KMS-11 (cell line): ENCODE data around the gene BTBD9.

Experiments
- H2AFZ ChIP-seq: fragments of 200-600 bp; sonication (generic); 2 replicates; pipeline ENCODE4 v1.6.1; 2016; ENCODE audit warnings: antibody characterized with exemption, mixed run types, low read depth
- H3K27ac ChIP-seq: fragments of 200-600 bp; sonication (generic); 2 replicates; pipeline ENCODE4 v1.6.1; 2016; ENCODE audit warnings: mild to moderate bottlenecking, mixed run types
- H3K27me3 ChIP-seq: fragments of 200-600 bp; sonication (generic); 2 replicates; pipeline ENCODE4 v1.6.1; 2017; ENCODE audit warnings: mild to moderate bottlenecking, low read depth, mixed run types, moderate library complexity; ENCODE audit not compliant: insufficient read depth
- H3K36me3 ChIP-seq: fragments of 200-600 bp; sonication (generic); 2 replicates; pipeline ENCODE4 v1.6.1; 2017; ENCODE audit warnings: mild to moderate bottlenecking, mixed run types; ENCODE audit not compliant: insufficient read depth
- H3K4me1 ChIP-seq: fragments of 200-600 bp; sonication (generic); 2 replicates; pipeline ENCODE4 v1.6.1; 2016; ENCODE audit warnings: mild to moderate bottlenecking, low read depth, mixed run types; ENCODE audit not compliant: poor library complexity, severe bottlenecking
- H3K4me2 ChIP-seq: fragments of 200-600 bp; sonication (generic); 2 replicates; pipeline ENCODE4 v1.7.0; 2016; ENCODE audit warnings: mild to moderate bottlenecking, mixed run types
- H3K4me3 ChIP-seq: fragments of 200-600 bp; sonication (generic); IDR thresholded peaks from 2 replicates; pipeline ENCODE4 v1.6.1; 2017; ENCODE audit warnings: low read depth, low read length, mixed read lengths; ENCODE audit not compliant: insufficient read depth
- H3K79me2 ChIP-seq: fragments of 200-600 bp; sonication (generic); 2 replicates; pipeline ENCODE4 v1.6.1; 2016; ENCODE audit warnings: low read depth, mixed run types; ENCODE audit not compliant: insufficient read depth
- H3K9ac ChIP-seq: fragments of 200-600 bp; sonication (generic); 2 replicates; pipeline ENCODE4 v1.6.1; 2016; ENCODE audit warnings: mild to moderate bottlenecking, mixed run types
- H4K20me1 ChIP-seq: fragments of 200-600 bp; sonication (generic); 2 replicates; pipeline ENCODE4 v1.6.1; 2016; ENCODE audit warnings: mild to moderate bottlenecking, mixed run types; ENCODE audit not compliant: insufficient read depth
- CTCF ChIP-seq: fragments of 200-600 bp; sonication (generic); conservative IDR thresholded peaks from 2 replicates; pipeline ENCODE4 v1.6.1; 2017; ENCODE audit warnings: low read depth, mild to moderate bottlenecking, antibody characterized with exemption, low read length, moderate library complexity, mixed read lengths

BTBD9 gene

DNA sequence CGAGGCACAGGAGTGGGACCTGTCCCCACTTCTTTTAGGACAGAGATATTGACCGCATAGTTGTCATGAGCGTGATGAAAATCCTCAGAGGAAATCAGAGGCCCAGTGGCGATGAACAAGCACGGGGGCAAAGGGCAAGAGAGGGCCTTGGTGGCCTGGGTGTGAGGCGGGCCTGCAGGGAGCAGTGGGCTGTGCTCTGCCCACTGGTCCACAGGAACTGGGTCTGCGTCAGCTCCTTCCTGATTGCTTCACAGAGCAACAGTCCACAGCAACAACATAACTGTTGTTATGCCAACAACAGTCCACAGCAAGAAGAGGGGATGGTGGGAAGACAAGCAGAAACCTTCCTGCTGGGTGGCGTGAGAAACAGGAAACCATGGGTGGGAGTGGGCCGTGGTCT, 484.6 kb downstream of the BTBD9 start:
- no peak overlapping the region for H3K9ac ChIP-seq
- H3K27me3 ChIP-seq, result no peaks in the 10 kb centered on the region
- no peaks in the 10 kb centered on the region for H3K36me3 ChIP-seq
- no peaks in the 10 kb centered on the region for H3K79me2 ChIP-seq
- no peaks in the 10 kb centered on the region for H4K20me1 ChIP-seq
- H3K4me1 ChIP-seq, result no peaks in the 10 kb centered on the region
- H2AFZ ChIP-seq, result no peak overlapping the region
- no peak overlapping the region for H3K4me2 ChIP-seq
- no peak overlapping the region for H3K27ac ChIP-seq
- no peak for TF ChIP-seq CTCF
- no peak overlapping the region for H3K4me3 ChIP-seq

- Histone ChIP-seq H3K9ac (no peak overlapping the region), H3K4me2 (no peak overlapping the region), H3K27ac (no peak overlapping the region), H2AFZ (no peak overlapping the region), H4K20me1 (no peaks in the 10 kb centered on the region), H3K27me3 (no peaks in the 10 kb centered on the region), H3K36me3 (no peaks in the 10 kb centered on the region), H3K4me3 (no peak overlapping the region), H3K79me2 (no peaks in the 10 kb centered on the region), H3K4me1 (no peaks in the 10 kb centered on the region)
- no peak for TF ChIP-seq CTCF
Measured at GRCh38 chr6:38154731-38155130, 485.0 kb downstream of the BTBD9 start.

DNA sequence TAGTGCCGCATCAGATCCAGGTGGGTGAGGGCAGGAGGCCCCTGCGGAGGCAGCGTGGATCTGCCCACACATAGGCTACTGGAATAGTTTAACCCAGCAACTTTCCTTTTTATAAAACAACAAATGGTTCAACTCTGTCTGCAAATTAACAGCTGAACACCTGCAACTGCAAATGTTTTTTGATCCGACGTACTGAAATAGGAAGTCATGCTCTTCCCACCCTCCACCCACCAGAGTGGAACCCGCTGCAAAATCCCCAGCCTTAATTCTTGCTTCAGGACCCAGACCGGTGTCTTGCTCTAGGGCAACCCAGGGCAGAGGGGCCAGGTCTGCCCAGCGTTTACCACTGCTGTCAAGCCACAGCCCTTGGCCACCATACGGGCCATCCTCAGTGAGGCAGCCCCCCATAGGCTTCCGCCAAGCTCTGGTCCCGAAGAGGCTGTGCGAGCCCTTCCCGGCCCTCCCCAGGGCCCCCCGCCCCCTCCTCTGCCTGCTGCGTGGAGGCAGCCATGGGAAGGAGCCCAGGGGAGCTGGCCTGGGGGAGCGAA, 485.9 kb downstream of the BTBD9 start:
- Histone ChIP-seq H3K4me2 (no peak overlapping the region), H3K27ac (no peak overlapping the region), H3K27me3 (no peaks in the 10 kb centered on the region), H3K4me3 (no peak overlapping the region), H3K79me2 (no peaks in the 10 kb centered on the region), H3K36me3 (no peaks in the 10 kb centered on the region), H3K9ac (no peak overlapping the region), H2AFZ (no peak overlapping the region), H4K20me1 (no peaks in the 10 kb centered on the region), H3K4me1 (no peaks in the 10 kb centered on the region)
- no peak for TF ChIP-seq CTCF

DNA sequence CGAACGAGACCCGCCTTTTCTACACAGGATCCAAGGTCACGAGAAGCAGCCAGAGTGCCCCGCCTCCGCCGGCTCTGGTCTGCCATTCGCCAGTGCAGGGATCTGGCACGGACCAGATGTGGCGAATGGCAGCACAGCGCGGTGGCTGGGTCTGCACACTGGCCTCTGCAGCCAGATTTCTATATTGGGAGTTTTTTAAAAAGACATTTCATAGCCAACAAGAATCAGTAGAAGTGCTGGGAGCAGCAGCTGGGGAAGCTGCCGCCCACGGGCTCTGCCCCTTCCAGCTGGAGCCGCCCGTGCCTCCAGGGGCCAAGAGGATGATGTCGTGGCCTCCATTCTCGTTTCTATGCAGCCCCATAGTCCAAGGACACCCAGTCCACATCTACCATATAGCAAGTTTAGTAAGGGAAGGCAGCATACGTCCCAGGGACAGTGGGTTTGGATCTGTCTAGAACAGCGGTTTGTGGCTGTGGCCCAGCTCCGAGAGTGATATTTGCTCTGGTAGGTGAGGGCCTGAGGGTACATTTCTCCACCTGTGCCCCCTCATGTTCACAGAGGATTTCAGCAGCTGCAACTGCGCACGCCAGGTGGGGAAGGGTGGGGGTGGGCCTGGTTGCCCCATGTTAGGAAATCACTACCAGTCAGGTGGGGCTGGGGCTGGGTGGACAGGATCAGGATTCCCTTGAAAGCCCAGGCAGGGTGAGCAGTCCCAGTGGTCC, 486.5 kb downstream of the BTBD9 start:
- no peak for TF ChIP-seq CTCF
- Histone ChIP-seq H3K27ac (no peak overlapping the region), H3K4me3 (no peak overlapping the region), H3K36me3 (no peaks in the 10 kb centered on the region), H2AFZ (no peak overlapping the region), H3K4me1 (no peaks in the 10 kb centered on the region), H3K79me2 (no peaks in the 10 kb centered on the region), H4K20me1 (no peaks in the 10 kb centered on the region), H3K27me3 (no peaks in the 10 kb centered on the region), H3K9ac (no peak overlapping the region), H3K4me2 (no peak overlapping the region)
